Motor neuron (in vitro differentiated cells): Measurements from ENCODE around the gene TP53TG3F. TPM values are rescaled to one million over a fixed set of nuclear protein-coding genes. Genes with fewer than 3 reads are reported as not detected.
"Not testable (repeated sequence)": the region's sequence is repeated elsewhere in the genome, so short reads cannot be mapped to it uniquely, and the experiment has no call there.

Source experiments
- ATAC-seq, 8 experiments: fragments of 200-7000 bp; cut with Tn5 transposase; replicated peaks in 6 of 8; 2 replicates each; pipeline ENCODE4 v1.8.0; 2021; ENCODE audit warnings: mild to moderate bottlenecking in 8 of 8, moderate library complexity in 8 of 8
- H3K27ac ChIP-seq, 2 donors: fragments of 250-450 bp; sonication (Bioruptor Pico); 2 replicates each; pipeline ENCODE4 v1.9.0; 2021; ENCODE audit warnings: antibody characterized with exemption in 2 of 2, mild to moderate bottlenecking in 2 of 2, moderate library complexity in 1 of 2
- H3K4me1 ChIP-seq, 2 donors: fragments of 250-450 bp; sonication (Bioruptor Pico); replicated peaks in 1 of 2; 2 replicates each; pipeline ENCODE4 v1.6.1; 2021; ENCODE audit warnings: antibody characterized with exemption in 2 of 2, mild to moderate bottlenecking in 2 of 2, moderate library complexity in 1 of 2
- H3K4me3 ChIP-seq, 5 donors: fragments of 250-450 bp; sonication (Bioruptor Pico); 2 replicates each; pipeline ENCODE4 v1.9.0; 2021; ENCODE audit warnings: antibody characterized with exemption in 5 of 5, mild to moderate bottlenecking in 5 of 5, moderate library complexity in 4 of 5
- WGBS, 10 experiments: fragments of 450-650 bp; shearing (Covaris generic); methylation state at CpG; one replicate each; pipeline ENCODE4 v1.0.0; 2022; 5-methylcytosine and 5-hydroxymethylcytosine counted together
- in situ Hi-C, 9 experiments: fragments of 400-800 bp; cut with MboI; loops; one replicate each; pipeline ENCODE4 v1.15.0; 2021; ENCODE audit warnings: low sequenced_read_pairs in 9 of 9, low pct_unique_long_range_greater_than_20kb in 2 of 9; ENCODE audit not compliant: unreplicated experiment in 9 of 9
- total RNA-seq, 8 experiments: library from RNA; unstranded; fragments of 300-600 nt; gene quantifications; 2 replicates each; pipeline versions ENCODE4 v1.2.3 to v1.2.4, GENCODE V29; 2022

The TP53TG3F gene
- total RNA-seq: under 1 TPM in 4 of 8 experiments, not detected in 4; 0.18 to 0.57 (median 0.29) TPM

GRCh38 chr16:33459312-33459711 lies at the start of gene TP53TG3F:
Gene TP53TG3F, plus strand, starts transcription at chr16:33459612. Its CDS starts 68 bp downstream, at chr16:33459680.
- WGBS, 10 experiments: no CpG with 5 or more reads among the region's 25 CpGs
- H3K4me1 ChIP-seq, H3K4me3 ChIP-seq, in situ Hi-C loops, ATAC-seq, H3K27ac ChIP-seq: not testable (repeated sequence)

DNA sequence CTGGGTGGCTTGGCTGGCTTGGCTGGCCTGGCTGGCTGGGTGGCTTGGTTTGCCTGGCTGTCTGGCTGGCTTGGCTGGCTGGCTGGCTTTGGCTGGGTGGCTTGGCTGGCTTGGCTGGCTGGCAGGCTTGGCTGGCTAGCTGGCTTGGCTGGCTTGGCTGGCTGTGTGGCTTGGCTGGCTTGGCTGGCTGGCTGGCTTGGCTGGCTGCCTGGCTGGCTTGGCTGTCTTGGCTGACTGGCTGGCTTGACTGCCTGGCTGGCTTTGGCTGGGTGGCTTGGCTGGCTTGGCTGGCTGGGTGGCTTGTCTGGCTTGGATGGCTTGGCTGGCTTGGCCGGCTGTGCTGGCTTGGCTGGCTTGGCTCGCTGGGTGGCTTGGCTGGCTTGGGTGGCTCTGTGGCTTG lies 32.2 kb downstream of the TP53TG3F start:
- ATAC-seq, H3K4me1 ChIP-seq, in situ Hi-C loops, H3K27ac ChIP-seq, H3K4me3 ChIP-seq: not testable (repeated sequence)
- no CpG with 5 or more reads among the region's 2 CpGs for WGBS, 10 experiments

DNA sequence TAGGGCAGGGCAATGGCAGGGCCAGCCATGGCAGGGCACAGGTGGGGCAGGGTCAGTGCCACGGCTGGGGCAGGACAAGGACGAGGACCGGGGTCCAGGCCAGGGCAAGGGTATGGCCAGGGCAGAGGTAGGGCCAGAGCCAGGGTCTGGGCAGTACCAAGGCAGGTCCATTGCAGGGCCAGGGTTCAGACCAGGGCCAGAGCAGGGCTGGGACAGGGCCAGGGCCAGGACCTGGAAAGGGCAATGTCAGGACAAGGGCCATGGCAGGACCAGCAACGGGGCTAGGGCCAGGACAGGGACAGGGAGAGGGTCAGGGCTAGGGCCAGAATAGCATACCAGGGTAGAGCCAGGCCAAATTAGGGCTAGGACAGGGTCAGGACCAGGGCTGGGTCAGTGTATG lies 47.8 kb downstream of the TP53TG3F start:
- WGBS, 10 experiments: no CpG with 5 or more reads among the region's 4 CpGs
- ATAC-seq, H3K4me1 ChIP-seq, H3K27ac ChIP-seq, H3K4me3 ChIP-seq, in situ Hi-C loops: not testable (repeated sequence)

- ATAC-seq, H3K27ac ChIP-seq, H3K4me3 ChIP-seq, in situ Hi-C loops, H3K4me1 ChIP-seq: not testable (repeated sequence)
- no CpG with 5 or more reads among the region's 4 CpGs for WGBS, 10 experiments
Observed at GRCh38 chr16:33509070-33509469, 49.7 kb downstream of the TP53TG3F start.

GRCh38 chr16:33509906-33510305 lies 50.5 kb downstream of the TP53TG3F start:
- H3K4me3 ChIP-seq, H3K4me1 ChIP-seq, in situ Hi-C loops, H3K27ac ChIP-seq, ATAC-seq: not testable (repeated sequence)
- WGBS, 10 experiments: no CpG with 5 or more reads among the region's 10 CpGs

Other genes starting within 250 kb of the TP53TG3F start
- under 1 TPM in 3 of 8 experiments, not detected in 5; 0.25 to 0.33 (median 0.31) TPM for gene TP53TG3E, start 155.3 kb upstream of the TP53TG3F start, total RNA-seq
- not detected for gene TP53TG3B, start 98.8 kb upstream of the TP53TG3F start, total RNA-seq